Cerebellar nuclear complex (tissue), 1 donor: ENCODE data around the gene AATK.

Experiments used
- DNase-seq, 2 experiments: peaks; one replicate each; lab custom pipeline; 2025; lab: John Stamatoyannopoulos, UW

The AATK gene

GRCh38 chr17:81196505-81197408, 30.7 kb upstream of the AATK start:
- no peak for DNase-seq

DNA sequence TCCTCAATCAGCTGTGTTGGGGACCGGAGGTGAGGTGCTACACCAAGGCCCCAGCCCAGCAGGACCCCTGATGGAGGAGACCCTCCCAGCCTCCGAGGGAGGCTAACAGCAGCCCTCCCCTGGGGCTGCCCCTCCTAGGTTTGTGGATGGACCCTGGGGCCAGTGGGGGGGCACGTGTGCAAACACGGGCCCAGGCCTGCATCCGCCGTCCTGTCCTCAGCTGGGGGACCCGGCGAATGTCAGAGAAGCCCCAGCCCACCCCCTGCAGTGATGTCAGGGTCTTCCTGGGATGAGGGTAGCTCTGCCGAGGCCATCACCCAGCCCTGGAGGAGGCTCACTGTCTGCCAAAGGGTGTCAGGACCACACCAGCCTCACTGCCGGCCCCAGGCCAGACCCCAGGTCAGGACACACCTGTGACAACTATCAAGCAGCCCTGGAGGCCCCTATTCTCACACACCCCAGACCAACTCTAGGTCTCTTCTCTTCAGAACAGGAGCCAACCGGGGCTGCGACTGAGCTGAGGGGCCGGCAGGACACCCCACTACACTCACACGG, 30.0 kb upstream of the AATK start:
- DNase-seq = no peak

- DNase-seq = no peak
These were observed 29.2 kb upstream of the AATK start for GRCh38 chr17:81194941-81195901.

DNA sequence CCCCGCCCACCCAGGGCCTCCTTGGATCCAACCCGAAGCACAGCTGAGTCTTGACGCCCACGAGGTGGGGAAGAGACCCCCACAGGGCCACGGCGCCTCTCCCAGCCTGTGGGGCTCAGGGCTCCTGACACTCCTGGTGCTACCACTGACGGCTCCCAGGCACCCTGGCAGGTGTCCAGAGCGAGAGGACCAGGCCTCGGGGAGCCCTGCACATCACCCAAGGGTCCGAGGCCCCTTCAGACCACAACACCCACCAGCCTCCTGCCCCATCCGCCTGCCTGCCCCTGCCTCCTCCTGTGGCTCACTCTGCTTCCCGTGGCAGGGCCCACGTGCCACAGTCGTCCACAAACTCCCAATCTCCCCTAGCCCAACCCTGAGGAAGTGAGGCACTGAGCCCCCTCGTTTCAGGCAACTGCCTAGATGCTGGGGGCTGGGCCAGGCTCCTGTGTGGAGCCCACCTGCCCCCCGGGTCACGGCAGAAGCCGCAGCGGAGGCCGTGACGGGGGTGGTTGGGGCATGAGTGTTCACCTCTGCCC, 28.3 kb upstream of the AATK start:
- no peak for DNase-seq

DNA sequence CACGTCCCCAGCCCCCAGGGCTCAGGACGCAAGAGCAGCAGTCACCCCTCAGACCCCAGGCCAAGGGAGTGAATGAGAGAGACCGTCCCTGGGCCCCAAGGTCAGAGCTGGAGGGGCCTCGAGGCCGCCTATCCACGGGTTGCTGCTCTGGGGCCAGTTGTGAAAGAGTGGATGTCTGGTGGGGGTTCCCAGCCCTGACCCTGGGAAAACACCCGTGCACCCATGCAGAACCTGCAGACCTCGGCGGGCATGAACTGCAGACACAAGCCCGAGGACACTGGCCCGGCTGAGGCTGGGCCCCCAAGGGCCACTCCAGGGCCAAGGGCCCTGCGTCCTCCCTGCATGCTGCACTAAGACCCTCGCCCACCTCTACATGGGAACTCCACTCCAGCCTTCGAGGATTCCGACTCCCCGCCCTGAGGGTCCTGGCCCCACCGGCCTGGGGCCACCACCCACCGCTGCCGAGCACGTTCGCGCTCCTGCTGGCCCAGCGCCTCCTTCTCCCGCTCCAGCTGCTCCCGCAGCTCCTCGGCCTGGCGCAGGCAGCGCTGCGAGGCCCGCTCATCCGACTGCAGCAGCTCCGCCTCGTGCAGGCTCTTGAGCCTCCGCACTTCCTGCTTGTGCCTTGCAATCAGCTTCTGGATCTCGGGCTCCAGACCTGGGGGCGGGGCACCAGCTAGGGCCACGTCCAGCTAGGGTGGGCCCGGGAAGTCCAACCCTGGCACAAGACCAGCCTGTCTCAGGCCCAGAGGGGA, 27.6 kb upstream of the AATK start:
- no peak for DNase-seq

GRCh38 chr17:81193051-81193410, 27.0 kb upstream of the AATK start:
- no peak for DNase-seq

DNA sequence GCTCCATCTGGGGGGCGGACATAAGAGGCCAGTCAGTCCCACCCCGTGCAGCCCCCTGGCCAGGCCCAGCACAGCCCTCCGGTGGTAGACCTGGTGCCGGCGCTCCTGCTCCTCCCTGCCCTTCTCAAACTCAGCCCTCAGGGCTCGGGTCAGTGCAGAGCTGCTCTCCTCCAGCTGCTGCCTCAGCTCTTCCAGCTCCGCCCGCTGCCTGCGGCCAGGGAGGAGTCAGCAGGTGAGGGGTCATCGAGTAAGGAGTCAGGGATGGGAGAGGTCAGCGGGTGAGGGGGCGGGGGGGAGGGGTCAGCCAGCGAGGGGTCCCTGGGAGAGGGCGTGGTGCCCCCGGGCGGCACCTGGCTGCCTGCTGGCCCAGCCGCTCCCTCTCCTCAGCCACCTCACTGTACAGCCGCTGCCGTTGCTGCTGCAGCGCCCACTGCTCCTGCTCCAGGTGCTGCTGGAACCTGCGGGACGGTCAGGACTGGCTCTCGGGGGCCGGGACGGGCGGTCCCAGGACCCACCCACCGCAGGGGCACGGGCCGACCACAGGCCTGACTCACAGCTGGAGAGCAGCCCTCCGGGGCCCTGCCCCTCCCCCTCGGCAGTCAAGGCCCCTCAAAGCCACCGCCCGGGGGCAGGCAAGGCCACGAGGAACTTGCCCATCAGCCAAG, 26.5 kb upstream of the AATK start:
- DNase-seq = no peak

DNA sequence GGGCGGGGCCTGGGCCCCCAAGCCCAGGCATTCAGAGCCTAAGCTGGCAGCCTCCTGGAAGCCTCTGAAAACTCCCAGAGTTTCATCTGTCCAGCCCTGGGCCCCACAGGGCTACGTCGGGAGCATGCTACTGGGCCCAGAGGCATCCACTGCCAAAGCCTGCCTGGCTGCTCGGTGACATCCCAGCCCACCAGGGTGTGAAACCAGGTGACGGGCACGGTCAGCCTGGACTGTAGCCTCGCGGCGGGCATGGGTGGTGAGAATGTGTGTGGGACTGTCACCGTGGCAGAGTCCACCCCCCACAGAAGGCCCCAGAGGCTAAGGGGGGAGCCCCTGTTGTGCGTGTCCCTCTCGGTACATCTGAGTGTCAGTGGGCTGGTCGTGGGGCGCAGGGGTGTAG, 25.6 kb upstream of the AATK start:
- DNase-seq = no peak

GRCh38 chr17:81191116-81191515, 25.1 kb upstream of the AATK start:
- DNase-seq = no peak

GRCh38 chr17:81190591-81190990, 24.6 kb upstream of the AATK start:
- DNase-seq = no peak

DNA sequence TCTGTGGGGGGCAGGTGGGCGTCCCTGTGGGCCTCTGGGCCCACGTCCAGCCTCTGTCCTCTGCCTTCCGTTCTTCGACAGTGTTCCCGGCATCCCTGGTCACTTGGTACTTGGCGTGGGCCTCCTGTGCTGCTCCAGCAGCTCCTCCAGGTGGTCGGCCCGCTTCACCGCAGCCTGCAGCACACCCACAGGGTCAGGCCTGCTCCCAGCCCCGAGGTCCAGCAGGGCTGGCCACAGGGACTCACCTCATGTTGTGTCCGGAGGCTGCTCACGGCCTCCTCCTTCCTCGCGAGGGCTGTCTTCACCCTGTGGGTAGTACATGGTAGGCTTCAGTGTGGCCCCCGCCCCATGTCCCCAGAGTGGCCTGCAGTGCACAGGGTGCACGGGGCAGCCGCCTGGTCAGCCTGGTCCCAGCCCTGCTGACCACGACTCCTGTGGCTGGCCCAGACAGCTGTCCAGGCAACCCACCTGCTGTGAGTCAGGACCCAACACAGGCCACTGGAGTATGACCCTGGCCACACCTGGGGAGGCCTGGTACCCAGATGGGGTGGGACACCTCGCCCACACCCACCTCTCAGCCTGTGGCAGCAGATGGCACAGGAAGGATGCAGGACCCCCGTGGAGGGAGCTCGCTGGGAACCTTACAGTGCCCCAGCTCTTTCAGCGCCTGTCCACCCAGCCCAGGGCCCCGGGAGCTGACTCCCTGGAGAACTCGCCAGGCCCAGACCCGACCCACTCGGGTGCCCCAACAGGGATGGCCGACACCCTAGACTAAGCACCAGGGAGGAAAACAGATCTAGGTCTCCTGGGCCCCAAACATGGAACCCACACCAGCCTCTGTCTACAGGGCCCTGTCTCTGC, 23.9 kb upstream of the AATK start:
- DNase-seq = no peak

DNA sequence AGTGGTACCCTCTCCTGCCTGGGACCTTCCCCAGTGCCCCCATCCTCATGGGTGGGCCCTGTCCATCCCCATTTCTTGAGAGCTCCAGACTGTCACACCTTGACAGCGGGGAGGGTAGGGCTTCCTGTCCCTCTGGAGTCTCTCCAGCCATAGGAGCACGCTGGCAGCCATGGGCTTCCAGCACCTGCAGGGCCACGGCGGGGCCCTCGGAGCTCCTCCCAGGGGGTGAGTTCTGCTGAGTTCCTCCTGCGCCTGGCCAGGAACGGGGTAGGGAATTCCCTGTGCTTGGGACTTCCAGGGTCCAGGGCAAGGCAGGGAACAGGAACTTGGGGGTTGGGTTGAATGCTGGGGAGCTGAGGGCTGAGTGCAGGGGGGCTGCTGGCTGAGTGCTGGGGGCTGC, 23.0 kb upstream of the AATK start:
- no peak for DNase-seq

- DNase-seq = no peak
These were observed 22.4 kb upstream of the AATK start for GRCh38 chr17:81188491-81188840.

GRCh38 chr17:81187586-81188490, 21.8 kb upstream of the AATK start:
- DNase-seq = no peak

DNA sequence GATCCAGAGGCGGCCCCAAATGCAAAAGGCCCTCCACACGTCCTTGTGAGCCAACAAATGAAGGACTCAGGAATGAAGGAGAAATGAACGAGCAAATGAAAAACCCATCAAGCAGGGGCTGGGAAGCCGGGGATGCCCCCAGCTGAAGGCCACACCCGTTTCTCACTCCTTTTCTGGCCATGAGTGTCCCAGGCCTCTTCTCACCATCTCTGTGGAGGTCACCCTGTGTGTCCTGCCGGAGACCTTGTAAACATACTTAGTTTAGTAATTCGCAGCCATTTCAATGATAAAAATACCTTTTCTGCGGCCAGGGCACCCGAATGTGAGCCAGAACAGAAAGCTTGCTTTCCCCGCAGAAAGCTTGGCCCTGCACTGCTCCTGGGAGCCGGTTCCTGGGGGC, 21.1 kb upstream of the AATK start:
- no peak for DNase-seq

- no peak for DNase-seq
These were observed 20.2 kb upstream of the AATK start for GRCh38 chr17:81186203-81186602.

- DNase-seq = no peak
These were observed 18.5 kb upstream of the AATK start for GRCh38 chr17:81184555-81184954.

DNA sequence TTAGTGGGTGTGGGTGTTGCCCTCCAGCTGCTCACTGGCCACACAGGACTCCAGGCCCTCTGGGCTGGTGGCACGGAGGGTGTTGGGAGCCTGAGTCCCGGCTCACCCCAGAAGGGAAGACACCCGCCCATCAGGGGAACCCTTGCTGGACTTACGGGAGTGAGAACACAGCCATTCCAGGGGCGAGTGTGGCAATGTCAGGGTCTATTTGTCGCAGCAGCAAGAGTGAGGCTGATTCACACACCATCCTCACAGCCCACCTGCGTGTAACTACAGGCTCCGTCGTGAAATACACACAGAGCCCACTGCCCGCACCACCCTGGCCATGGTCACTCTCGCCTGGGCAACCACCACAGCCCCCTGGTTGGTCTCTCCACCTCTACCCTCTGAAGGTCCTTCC, 17.8 kb upstream of the AATK start:
- no peak for DNase-seq

DNA sequence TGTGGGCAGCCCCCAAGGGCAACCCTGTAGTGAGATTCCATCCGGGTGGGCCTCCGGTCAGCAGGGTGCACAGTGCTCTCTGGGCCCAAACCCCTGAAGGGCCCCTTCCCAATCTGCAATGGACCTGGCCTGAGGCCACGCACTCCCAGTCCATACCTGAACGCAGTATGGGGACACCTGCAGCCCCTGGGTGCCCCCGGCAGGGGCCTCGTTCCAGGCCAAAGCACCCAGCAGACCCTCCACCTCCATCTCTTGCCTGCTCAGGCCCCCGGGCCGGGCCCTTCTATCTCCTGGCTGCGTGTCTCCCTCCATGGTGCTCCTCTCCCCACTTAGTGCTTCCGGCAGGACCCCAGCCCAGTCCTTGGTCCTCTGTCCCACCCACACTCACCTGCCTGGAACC, 17.3 kb upstream of the AATK start:
- no peak for DNase-seq
